WTC11 (cell line): Measurements from ENCODE around the gene SLCO2A1. TPM values are rescaled to one million over a fixed set of nuclear protein-coding genes. Genes with fewer than 3 reads are reported as not detected.

Experiments used
- ATAC-seq: fragments of 200-7000 bp; cut with Tn5 transposase; 2 replicates; pipeline ENCODE4 v1.10.0; 2021; ENCODE audit warnings: mild to moderate bottlenecking, moderate library complexity
- CTCF ChIA-PET: fragments of 300-600 bp; sonication (Branson Sonifier 250); formaldehyde crosslinking; loops from one replicate; lab custom pipeline; 2021; ENCODE audit warnings: antibody characterized with exemption; lab: Charles Lee
- POLR2A ChIA-PET: fragments of 350-600 bp; sonication (Branson Sonifier 250); formaldehyde crosslinking; loops from one replicate; lab custom pipeline; 2021; ENCODE audit warnings: antibody characterized with exemption; lab: Charles Lee
- DNase-seq: peaks from one replicate; pipeline ENCODE4 v3.0.0; 2021; ENCODE audit warnings: low spot score
- H3K27ac Mint-ChIP-seq: 2 replicates; pipeline ENCODE4 v1.8.0; 2021; ENCODE audit warnings: mixed read lengths
- H3K27me3 Mint-ChIP-seq: 2 replicates; pipeline ENCODE4 v1.8.0; 2021; ENCODE audit warnings: low read depth, mild to moderate bottlenecking, moderate library complexity, mixed read lengths
- H3K36me3 Mint-ChIP-seq: 2 replicates; pipeline ENCODE4 v1.8.0; 2021; ENCODE audit warnings: mixed read lengths
- H3K4me1 Mint-ChIP-seq: 2 replicates; pipeline ENCODE4 v1.8.0; 2022; ENCODE audit warnings: mixed read lengths
- H3K4me3 Mint-ChIP-seq: 2 replicates; pipeline ENCODE4 v1.8.0; 2021; ENCODE audit warnings: mild to moderate bottlenecking, moderate library complexity, mixed read lengths
- H3K9me3 Mint-ChIP-seq: 2 replicates; pipeline ENCODE4 v1.8.0; 2021; ENCODE audit warnings: mixed read lengths
- ATF3 ChIP-seq: sonication (generic); formaldehyde crosslinking; conservative IDR thresholded peaks from 2 replicates; pipeline ENCODE4 v1.8.1; 2022; ENCODE audit warnings: mild to moderate bottlenecking, missing genetic modification reagents
- CREM ChIP-seq: sonication (generic); formaldehyde crosslinking; IDR thresholded peaks from 2 replicates; pipeline ENCODE4 v1.8.1; 2022; ENCODE audit warnings: mild to moderate bottlenecking, missing genetic modification reagents, moderate library complexity
- E2F5 ChIP-seq: sonication (generic); formaldehyde crosslinking; IDR thresholded peaks from 2 replicates; pipeline ENCODE4 v1.8.1; 2022; ENCODE audit warnings: mild to moderate bottlenecking, moderate library complexity, missing genetic modification reagents
- FOXK1 ChIP-seq: sonication (generic); formaldehyde crosslinking; IDR thresholded peaks from 2 replicates; pipeline ENCODE4 v1.8.0; 2022; ENCODE audit warnings: mild to moderate bottlenecking, moderate library complexity, missing genetic modification reagents
- FOXP1 ChIP-seq: sonication (generic); formaldehyde crosslinking; IDR thresholded peaks from 2 replicates; pipeline ENCODE4 v1.8.0; 2022; ENCODE audit warnings: missing genetic modification reagents, mild to moderate bottlenecking, moderate library complexity, borderline replicate concordance
- HMGA2 ChIP-seq: fragments of 250-450 bp; sonication (Bioruptor Pico); IDR thresholded peaks from 2 replicates; pipeline ENCODE4 v1.4.0; 2021; ENCODE audit warnings: mild to moderate bottlenecking, moderate library complexity
- HMGXB4 ChIP-seq: sonication (generic); formaldehyde crosslinking; IDR thresholded peaks from 2 replicates; pipeline ENCODE4 v1.8.1; 2023; ENCODE audit warnings: mild to moderate bottlenecking, moderate library complexity, missing genetic modification reagents
- NFYB ChIP-seq: sonication (generic); formaldehyde crosslinking; conservative IDR thresholded peaks from 2 replicates; pipeline ENCODE4 v1.8.0; 2022; ENCODE audit warnings: low read depth, missing genetic modification reagents
- NR1H2 ChIP-seq: sonication (generic); formaldehyde crosslinking; IDR thresholded peaks from 2 replicates; pipeline ENCODE4 v1.9.0; 2021; ENCODE audit warnings: mild to moderate bottlenecking, moderate library complexity, missing genetic modification reagents
- SMAD3 ChIP-seq: sonication (generic); formaldehyde crosslinking; IDR thresholded peaks from 2 replicates; pipeline ENCODE4 v1.8.0; 2022; ENCODE audit warnings: missing genetic modification reagents, mild to moderate bottlenecking, borderline replicate concordance
- STAT6 ChIP-seq: sonication (generic); formaldehyde crosslinking; conservative IDR thresholded peaks from 2 replicates; pipeline ENCODE4 v1.8.1; 2023; ENCODE audit warnings: mild to moderate bottlenecking, low read depth, missing genetic modification reagents, moderate library complexity
- USF1 ChIP-seq: sonication (generic); formaldehyde crosslinking; IDR thresholded peaks from 2 replicates; pipeline ENCODE4 v1.8.0; 2022; ENCODE audit warnings: mild to moderate bottlenecking, missing genetic modification reagents
- ZBTB43 ChIP-seq: sonication (generic); formaldehyde crosslinking; IDR thresholded peaks from 2 replicates; pipeline ENCODE4 v1.8.1; 2023; ENCODE audit warnings: mild to moderate bottlenecking, missing genetic modification reagents
- ZNF232 ChIP-seq: sonication (generic); formaldehyde crosslinking; IDR thresholded peaks from 2 replicates; pipeline ENCODE4 v1.8.0; 2022; ENCODE audit warnings: mild to moderate bottlenecking, missing genetic modification reagents
- ZNF263 ChIP-seq: sonication (generic); formaldehyde crosslinking; IDR thresholded peaks from 2 replicates; pipeline ENCODE4 v1.8.1; 2022; ENCODE audit warnings: low read depth, mild to moderate bottlenecking, moderate library complexity, missing genetic modification reagents
- total RNA-seq: library from RNA; stranded (reverse); gene quantifications from 3 replicates; pipeline ENCODE4 v1.2.3, GENCODE V29; 2021

Gene SLCO2A1
- total RNA-seq, 1 experiment from 2014 or later, result 3.3 TPM

GRCh38 chr3:133880287-133880686 lies 149.4 kb downstream of the SLCO2A1 start:
- Mint-ChIP-seq H3K4me3 (no peak overlapping the region), H3K4me1 (no peaks in the 10 kb centered on the region), H3K9me3 (peaks cover 20% of the 10 kb centered on the region), H3K27ac (no peak overlapping the region), H3K36me3 (peaks cover 9% of the 10 kb centered on the region), H3K27me3 (no peaks in the 10 kb centered on the region; the same call in 1 of the 2 replicates)
- ATAC-seq, result no peak
- ChIA-PET CTCF (interaction anchor here (1.1 kb wide), 1 partner anchor 17 kb away, joined by 3 read pairs; no protein-coding TSS in a partner anchor), POLR2A (no interaction called here)
- DNase-seq, result no peak
- TF ChIP-seq ZNF232, result no peak
- no peak for TF ChIP-seq NR1H2 (CRISPR knock-in tag)
- no peak for TF ChIP-seq ZBTB43
- no peak for TF ChIP-seq HMGA2 (CRISPR knock-in tag)
- TF ChIP-seq FOXK1, result no peak
- no peak for TF ChIP-seq USF1
- no peak for TF ChIP-seq CREM (CRISPR knock-in tag)
- TF ChIP-seq SMAD3 (CRISPR knock-in tag), result no peak
- TF ChIP-seq STAT6, result no peak

GRCh38 chr3:133878518-133878917 lies 151.2 kb downstream of the SLCO2A1 start:
- CTCF ChIA-PET, result no interaction called here
- no peaks in the 10 kb centered on the region for H3K27me3 Mint-ChIP-seq
- DNase-seq (no peak), ATAC-seq (no peak)
- H3K27ac Mint-ChIP-seq, result no peak overlapping the region
- POLR2A ChIA-PET, result no interaction called here
- TF ChIP-seq NFYB (CRISPR knock-in tag), result no peak
- TF ChIP-seq FOXP1, result no peak
- TF ChIP-seq USF1, result no peak
- TF ChIP-seq ZNF263 (CRISPR knock-in tag), result no peak
- no peak for TF ChIP-seq NR1H2 (CRISPR knock-in tag)
- no peak for TF ChIP-seq E2F5
- no peak for TF ChIP-seq HMGXB4 (CRISPR knock-in tag)
- TF ChIP-seq ATF3, result no peak
- no peak overlapping the region for H3K4me3 Mint-ChIP-seq
- peaks cover 20% of the 10 kb centered on the region for H3K9me3 Mint-ChIP-seq
- peaks cover 9% of the 10 kb centered on the region for H3K36me3 Mint-ChIP-seq
- H3K4me1 Mint-ChIP-seq, result no peaks in the 10 kb centered on the region

Other genes starting within 250 kb of the SLCO2A1 start
- 40.9 to 42.2 TPM (median 41.2 TPM) in 3 replicates for gene SRPRB, start 224.1 kb downstream of the SLCO2A1 start, total RNA-seq
- 14.9 to 21.0 TPM (median 18.0 TPM) in 3 replicates for gene RAB6B, start 134.0 kb downstream of the SLCO2A1 start, total RNA-seq
- gene RYK, start 220.9 kb upstream of the SLCO2A1 start, total RNA-seq, result 46.1 to 54.2 TPM (median 48.5 TPM) in 3 replicates